Measurements from ENCODE around the gene FOXP4.

Gene FOXP4

DNA sequence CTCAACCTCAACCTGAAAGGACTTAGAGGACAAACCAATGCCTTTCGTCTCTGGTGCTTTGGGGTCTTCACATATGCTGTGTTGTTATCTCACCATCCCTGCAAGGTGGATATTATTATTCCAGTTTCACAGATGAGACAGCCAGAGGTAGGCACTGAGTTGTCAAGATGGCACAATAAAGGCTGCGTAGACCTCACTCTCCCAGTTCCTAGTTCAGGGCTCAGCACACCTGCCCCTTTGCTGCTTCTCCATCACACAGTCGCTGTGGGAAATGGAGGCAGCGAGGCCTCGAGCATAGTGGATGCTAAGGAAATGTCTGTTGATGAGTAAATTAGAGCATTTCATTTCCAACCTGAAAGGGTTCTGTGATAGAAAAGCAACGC lies 22.0 kb downstream of the FOXP4 start:
- no peak for DNase-seq

DNA sequence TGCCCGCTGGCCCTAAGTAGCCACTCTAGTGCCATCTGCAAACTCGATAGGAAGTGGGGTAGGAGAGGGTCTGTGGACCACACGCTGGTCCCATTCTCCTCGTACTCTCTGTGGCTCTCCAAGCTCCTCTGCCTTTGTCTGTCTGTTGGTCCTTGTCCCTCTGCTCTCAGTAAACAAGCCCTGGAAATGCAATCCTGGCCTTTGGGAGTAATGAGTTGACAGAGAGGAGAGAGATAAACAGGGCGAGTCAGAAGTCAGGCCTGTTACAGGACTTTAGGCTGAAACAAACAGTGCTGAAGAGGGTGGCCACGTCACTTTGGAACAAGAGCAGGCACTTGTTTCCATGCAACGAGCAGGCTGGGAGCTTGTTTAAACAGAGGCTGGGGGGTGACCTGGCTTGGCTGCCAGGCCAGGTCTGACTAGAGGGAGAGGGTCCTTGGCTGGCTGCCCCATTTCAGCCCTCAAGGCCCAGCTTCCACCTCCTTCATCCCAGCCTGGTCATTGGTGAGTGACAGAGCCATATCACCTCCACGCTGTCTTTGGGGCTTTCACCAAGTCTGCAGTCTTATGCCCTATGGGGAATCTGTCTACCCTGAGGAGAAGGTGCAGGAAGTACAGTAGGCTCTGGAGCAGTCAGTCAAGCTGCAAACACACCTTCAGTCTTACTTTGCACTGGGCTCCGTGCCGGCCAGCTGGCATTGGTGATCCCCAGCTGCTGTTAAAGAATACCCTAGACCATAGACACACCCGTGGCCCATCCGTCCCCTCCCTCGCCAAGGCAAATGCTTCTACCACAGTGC lies 22.6 kb downstream of the FOXP4 start:
- peak; percentile 69 for DNase-seq

DNA sequence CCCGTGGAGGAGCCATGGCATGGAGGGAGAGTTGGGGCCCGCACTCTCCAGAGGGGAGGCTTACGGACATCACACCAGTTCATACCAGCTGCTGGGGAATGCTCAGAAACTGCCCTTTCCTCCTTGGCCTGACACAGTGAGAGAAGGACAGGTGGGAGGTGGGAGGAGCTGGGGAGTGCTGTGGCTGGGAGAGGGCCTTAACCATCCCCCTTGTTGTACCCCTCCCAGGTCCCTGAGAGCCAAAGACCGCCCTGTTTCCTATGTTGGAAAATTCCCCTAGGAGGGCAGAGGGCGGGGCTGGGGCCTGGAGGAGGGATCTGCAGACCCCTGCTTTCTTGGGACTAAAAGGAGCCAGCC lies 24.1 kb downstream of the FOXP4 start:
- DNase-seq, result no peak

DNA sequence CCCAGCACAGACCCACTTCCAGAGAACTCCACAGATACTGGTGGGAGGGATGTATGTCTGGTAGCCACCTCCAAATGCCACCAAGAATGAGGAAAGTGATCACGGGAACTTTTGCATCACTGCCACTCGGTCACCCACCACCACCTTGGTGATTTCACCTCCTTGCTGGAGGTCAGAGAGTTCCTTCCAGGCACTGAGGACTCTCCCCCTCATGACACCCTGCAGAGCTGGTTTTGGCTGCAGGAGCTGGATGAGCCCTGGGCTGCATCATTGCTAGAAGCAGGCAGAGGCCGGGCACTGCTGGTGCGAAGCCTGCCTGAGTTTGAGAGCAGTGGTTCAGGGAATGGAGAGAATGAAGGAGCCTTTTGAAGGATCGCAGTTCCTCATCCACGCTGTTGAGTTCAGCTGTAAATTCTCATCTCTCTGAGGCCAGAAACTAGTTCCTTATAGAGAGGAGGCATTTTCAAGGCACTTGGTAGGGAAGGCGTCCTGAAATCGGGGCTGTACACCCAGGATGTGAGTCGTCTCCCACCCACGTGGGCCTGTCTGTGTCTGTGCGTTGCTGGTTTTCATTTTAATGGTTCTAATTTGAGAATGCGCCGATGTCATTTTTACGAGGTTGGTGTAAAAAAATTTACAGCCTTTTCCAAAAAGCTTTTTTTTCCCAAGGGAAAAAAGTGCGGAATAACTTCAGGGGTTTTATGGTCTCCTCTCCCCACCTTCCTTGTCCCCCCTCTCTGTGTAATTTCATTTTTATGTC lies 25.0 kb downstream of the FOXP4 start:
- DNase-seq, result peak; percentile 74

DNA sequence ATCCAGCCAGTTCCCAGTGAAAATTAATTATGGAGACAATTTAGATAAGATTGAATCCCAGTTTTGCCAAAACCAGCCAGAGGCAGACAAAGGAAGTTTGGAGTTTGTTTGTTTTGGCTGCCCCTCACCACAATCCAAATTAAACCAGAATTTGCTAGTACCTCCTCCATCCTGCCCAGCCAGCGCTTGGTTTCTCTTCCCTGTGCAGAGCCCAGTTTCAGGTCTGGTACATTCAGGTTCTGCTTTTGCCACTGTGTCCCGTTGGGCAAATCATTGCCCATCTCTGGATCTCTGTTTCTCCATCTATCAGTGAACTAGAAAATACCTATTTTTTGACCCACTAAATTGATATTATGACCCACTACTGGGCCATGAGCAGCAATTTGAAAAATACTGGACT lies 26.4 kb downstream of the FOXP4 start:
- no peak for DNase-seq

DNA sequence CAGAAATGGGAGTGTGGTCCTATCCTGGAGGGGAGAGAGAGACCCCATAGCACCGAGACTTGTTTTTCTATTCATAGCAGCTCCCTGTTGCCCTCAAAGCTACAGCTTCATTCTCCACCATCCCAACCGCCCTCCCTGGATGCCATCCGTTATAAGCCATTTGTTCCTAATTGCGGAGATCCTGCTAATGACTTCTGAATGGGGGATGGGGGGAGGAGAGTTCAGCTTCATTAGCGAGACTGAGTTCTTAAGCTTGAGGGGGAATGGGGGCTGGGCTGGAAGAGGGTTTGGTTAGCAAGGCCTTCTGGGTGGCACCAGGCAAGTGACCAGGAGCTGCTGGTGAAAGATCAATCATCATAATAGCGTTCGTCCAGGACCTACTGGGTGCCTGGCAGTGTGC lies 27.1 kb downstream of the FOXP4 start:
- DNase-seq, result no peak

DNA sequence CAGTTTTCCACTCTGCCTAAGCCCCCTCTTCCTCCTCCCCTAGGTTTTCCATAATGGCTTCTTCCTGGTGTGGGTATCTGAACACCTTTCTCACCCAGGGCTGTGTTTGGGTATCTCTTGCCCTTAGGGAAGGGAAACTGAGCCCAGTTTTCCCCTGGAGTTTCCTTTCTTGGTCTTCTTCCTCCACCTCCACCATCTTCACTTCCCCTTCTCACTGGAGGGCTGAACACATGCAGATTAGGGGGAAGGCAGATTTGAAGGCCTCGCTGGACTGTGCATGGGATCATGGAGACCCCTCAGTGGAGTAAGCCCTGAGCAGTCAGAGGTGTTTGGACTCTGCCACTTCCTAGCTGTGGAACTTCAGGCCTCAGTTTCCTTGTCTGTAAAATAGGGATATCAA lies 27.8 kb downstream of the FOXP4 start:
- no peak for DNase-seq

DNA sequence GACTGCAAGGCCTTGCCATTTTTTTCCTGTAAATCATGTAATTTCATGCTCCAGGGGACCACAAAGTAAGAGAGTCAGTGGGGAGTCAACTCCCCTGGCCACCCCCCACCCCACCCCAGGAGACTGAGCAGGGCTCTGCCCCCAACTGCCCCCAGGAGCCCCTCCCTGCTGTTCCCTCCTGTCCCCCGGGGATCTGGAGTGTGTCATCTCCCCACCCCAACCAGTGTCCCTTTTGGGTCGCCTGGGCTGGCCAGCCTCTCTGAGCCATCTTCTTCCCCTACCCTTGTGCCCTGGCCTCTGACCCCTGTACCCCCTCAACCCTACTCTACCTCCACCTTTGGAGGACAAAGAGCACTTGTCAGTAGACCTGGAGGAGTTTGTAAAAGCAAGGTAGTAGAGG lies 29.4 kb downstream of the FOXP4 start:
- no peak for DNase-seq

DNA sequence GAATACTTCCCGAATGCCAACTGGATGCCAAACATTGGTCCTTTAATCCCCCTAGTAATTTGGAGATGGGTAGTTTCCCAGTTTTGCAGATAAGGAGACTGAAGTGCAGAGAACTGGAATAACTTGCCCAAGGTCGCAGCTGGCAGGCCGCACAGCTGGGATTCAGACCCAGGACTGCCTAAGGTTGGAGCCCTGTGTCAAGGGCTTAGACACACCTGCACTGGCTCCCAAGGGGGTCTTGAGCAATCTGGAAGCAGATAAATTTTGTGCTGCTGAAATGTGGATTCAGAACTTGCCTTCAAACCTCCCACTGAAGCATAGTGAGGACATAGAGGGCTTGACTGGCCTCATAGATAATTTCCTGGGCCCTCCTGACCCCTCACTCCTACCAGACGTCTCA lies 30.5 kb downstream of the FOXP4 start:
- no peak for DNase-seq

DNA sequence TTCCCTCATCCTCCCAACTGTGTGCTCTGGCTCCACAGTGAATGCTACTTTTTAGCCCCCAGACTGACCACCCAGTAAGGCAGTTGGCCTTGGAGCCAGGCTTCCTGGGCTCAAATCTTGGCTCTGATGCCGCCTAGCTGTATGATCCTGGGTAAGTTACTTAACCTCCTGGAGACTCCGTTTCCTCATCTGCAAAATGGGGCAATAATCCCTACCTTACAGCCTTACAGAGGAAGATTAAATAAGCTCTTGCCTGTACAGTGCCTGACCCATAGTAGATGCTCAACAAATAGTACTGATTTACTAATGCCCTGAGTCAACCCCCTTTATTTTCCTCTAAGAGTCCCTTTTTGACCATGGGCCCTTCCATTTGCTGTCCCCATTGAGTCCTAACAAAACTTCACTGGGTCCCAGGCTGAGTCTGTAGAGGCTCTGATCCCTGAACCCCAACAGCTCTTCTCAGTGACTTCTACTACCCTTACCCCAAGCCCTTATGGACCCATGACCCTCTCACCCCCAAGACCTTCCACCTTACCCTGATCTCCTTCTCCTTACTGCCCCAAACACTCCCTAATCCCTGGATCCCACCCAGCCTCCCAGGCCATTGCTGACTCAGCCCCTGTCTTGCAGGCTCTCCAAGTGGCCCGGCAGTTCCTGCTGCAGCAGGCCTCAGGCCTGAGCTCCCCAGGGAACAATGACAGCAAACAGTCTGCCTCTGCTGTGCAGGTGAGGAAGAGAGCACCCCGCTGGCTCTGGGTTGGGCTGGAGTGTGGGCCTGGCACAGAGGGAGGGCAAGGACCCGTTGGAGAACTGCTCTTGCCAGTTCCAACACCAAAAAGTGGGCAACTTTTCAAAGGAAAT lies 31.4 kb downstream of the FOXP4 start:
- DNase-seq, result peak; percentile 89

DNA sequence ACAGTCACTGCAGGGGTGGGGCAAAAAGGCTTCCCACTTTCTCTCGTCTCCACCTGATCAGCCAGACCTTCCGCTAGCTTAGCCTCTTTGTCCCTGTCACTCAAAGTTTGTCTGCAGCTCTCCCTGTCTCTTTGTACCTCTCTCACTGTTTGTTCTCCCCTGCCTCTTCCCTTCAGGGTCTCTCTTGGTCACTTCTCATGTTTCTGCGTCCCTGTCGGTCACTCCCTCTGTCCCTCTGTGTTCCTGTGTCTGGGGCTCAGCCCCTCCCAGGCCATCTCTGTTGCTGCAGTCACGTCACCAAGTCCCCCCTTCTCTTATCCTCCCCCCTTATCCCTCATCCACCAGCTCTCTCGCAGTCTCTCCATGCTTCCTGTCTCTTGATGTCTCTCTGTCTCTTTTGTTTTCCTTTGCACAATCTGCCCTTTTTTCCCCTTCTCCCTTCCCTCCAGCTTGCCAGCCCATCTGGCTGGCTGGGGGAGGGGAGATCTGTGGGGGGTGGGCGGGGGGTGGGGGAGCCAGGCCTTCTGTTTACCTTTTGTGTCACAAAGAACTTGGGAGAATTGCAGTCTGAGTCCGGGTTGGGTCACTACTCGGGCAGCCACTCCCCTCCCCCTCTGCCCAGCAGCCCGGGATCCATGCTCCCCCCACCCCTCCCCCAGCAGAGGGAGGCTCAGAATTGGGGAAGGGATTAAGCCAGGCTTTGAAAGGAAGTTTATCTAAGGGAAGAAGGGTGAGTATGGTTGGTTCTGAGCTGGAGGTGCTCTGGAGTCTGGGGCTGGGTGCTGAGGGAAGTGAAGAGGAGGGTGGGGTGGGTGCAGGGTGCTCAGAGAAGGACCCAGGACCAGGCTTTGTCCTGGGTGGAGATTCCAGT lies 32.3 kb downstream of the FOXP4 start:
- peak; percentile 87 for DNase-seq

DNA sequence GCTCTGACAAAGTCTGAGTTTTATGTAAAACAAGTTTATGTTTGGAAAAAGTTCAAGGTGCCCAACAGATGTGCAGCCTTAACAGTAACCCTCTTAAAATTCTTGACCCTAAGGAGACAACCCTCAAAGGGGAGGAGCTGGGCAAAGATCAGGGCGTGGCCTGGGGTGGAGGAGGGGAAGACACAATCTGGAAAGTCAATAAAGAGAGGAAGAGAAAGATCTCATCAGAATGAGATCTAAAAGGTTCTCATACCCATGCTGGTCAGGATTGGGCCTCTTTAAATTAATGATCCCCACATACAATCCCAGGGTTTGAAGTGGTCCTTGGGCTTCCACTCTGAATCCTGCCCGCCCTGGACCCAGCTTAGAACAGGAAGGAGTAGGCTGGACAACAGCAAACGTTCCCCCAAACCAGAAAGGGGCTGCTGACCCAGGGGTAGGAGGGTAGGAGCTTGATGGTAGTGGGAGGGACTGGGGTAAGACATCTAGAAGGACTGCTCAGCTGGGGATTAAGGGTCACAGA lies 33.0 kb downstream of the FOXP4 start:
- no peak for DNase-seq

DNA sequence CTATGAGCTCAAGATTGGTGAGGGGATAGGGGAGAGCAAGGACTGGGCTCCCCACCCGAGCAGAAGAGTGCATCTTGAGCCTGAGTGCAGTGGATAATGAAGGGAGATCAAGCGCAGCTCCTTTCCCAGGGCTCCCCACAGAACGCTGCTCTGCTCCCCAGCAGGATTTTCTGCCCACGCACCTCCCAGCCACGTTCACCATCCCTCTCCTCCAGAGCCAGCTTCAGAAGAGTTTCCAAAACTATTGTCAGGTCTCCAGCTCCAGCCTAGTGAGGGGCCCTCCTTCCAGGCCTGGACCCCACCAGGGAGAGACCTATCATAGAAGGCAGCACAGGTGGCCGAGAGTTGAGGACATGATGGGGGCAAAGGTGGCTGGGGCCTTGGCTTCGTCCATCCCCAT lies 34.5 kb downstream of the FOXP4 start:
- DNase-seq, result no peak

DNA sequence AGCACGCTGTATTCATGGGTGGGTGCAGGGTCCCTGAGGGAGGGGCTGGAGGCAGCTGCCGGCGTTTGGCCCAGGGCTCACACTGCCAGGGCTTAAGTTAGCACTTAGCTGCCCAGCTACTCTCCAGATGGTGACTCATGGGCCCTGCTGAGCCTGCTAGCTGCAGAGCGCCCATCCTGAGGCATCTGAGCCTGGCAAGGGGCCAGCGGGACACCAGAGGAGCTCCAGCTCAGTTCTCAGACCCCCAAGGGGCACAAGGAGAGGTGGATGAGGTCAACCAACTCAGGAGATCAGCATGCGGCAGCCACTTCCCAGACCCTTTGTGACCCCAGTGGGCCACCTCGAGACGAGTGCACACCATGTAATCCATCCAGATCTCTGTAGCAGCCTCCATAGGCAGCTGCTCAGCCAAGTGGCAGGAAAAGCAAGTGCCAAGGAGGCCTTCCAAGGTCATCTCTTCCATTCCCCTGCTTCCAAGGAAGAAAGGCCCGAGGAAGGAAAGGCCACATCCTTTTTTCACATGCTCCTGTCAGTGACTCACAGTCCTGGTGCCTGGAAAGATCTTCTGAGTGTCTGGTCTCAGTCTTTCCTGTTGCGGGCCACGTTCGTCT lies 35.3 kb downstream of the FOXP4 start:
- DNase-seq, result peak; percentile 88

DNA sequence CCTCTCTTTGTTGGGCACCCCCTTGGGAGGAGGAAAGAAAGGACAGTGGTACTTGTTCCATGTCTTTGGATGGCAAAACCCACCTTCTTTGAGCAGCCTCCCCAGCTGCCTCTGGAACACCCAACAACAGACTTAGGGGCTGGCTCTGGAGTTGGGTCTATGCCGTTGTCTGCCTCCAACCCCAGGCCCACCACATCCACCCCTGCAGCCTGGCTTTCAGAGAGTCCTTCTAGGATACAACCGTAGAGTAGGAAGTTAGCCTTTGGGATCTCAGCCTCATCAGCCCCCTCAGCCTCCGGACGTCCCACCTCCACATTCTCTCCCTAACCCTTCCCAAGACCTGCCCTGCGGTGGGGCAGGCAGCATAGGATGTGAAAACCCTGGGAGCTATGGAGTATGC lies 36.4 kb downstream of the FOXP4 start:
- DNase-seq, result no peak

DNA sequence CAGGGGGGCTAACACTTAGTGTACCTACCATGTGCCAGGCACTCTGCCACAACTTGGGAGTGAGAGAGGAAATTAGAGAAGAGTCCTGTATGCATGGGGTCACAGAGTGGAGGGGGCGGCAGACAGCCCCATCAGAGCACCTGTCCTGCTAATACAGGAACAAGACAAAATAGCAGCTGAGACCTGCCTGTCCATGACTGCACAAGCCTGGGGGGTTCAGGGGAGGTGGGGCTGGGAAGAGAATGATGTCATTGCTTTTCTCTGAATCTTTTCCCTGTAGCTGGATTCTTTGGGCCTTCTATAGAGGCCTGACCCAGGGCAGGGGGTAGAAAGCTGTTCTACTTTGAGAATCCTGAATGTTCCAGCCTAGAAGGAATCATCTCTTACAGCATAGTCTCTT lies 37.4 kb downstream of the FOXP4 start:
- DNase-seq, result no peak

DNA sequence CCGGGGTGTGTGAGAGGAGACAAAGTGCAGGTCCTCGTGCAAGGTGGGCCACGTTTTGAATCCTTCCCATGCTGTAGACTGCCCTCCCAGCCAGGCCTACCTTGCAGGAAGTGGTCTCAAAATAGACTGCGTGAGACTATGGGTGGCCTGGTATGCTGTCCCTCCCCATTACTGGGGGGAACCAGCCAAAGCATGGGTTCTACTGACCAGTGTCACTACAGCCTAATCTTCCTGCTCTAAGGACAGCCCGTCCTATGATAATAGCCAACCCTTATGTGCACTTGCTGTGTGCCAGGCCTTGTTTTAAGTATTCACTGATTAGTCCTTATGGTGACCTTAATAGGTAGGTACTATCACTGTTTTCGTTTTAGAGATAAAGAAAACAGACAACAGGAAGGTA lies 38.0 kb downstream of the FOXP4 start:
- no peak for DNase-seq

DNA sequence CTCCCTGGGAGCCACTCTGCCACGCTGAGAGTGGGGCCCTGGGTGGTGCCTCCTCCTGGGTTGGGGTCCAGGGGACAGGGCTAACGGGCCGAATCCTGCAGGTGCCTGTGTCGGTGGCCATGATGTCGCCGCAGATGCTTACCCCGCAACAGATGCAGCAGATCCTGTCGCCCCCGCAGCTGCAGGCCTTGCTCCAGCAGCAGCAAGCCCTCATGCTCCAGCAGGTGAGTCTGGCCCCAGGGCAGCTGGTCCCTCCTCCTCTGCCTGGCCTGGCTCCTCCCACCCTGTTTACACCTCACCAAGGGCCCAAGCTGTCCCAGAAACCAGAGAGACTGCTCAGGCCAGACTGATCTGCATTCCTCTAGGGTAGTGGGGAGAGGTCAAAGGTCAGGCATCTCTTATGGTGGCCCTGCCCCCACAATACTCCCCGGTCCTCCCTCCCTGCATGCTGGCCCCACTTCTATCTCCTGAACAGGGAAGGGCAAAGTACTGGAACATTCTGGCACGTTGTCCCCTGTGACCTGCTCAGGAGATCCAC lies 38.6 kb downstream of the FOXP4 start:
- peak; percentile 90 for DNase-seq

DNA sequence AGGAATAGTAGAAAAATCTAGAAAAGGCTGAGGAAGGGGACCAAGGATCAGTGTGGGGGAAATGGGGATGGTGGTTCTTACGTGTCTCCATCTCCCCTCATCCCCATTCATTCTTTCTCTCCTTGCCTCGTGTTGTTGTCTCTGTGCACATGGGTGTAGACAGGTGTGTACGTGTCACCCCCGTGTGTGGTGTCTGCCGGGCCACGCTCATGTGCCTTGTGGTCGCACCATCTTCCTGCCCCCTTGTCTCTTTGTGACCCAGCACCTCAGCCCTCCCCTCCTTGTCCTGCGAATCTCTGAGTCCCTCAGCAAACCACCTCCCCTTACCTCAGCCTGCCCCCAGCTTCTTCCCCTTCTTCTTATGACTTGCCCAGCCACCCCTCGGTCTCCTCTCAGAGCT lies 39.4 kb downstream of the FOXP4 start:
- no peak for DNase-seq

DNA sequence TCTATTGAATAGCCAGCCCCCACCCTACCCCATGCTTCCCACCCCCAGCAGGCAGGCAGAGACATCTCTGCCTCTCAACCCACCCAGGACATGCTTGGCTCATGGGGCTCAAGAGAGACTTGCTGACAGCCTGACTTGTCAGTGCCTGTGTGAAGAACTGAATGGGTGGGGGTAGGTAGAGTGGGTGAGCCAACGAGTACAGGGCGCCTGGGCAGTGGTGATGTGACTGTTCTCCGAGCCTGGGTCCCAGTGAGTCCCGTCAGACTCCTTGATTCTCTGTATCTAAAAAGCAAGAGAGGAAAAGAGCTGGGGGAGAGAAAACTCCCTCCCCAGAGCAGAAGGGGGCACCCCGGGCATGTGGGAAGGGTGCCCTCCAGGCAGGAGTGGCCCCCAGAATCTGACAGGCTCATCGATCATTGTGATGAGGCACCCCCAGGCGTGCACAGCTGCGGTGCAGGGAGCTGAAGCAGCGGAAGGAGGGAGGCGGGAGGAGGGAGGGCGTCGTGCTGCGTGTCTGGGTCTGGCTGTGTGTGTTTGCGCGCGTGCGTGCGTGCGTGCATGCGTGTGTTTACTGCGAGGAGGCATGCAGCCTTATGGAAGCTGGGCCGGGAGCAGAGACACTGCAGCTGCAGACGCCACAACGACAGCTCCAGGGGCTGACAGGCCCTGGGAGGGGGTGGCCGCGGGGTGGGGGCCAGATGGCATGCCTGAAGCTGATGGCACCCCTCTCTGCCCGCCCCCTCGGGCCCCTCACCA lies 40.2 kb downstream of the FOXP4 start:
- DNase-seq, result no peak
